ENCODE results near the gene MAPRE3.

DNA sequence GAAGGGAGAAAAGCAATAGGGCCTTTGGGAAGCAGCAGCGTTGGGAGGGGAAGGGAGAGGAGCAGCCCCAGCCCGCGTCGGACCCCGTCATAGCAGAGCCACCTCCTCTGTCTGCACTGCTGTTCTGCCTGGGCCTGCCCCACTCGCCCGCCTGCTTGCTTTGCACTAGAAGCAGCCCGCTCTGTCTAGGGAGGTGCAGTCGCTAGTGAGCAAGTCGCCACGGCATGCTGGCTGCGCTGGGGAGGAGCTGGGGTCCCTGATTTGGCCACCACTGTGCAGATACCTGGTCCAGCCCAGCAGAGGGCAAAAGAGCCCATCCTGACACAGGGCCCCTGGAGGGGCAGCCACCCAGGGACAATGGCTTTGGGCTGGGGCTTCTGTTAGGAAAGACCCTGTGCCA, 54.4 kb downstream of the MAPRE3 start:
- TF ChIP-seq, protein P1, sequence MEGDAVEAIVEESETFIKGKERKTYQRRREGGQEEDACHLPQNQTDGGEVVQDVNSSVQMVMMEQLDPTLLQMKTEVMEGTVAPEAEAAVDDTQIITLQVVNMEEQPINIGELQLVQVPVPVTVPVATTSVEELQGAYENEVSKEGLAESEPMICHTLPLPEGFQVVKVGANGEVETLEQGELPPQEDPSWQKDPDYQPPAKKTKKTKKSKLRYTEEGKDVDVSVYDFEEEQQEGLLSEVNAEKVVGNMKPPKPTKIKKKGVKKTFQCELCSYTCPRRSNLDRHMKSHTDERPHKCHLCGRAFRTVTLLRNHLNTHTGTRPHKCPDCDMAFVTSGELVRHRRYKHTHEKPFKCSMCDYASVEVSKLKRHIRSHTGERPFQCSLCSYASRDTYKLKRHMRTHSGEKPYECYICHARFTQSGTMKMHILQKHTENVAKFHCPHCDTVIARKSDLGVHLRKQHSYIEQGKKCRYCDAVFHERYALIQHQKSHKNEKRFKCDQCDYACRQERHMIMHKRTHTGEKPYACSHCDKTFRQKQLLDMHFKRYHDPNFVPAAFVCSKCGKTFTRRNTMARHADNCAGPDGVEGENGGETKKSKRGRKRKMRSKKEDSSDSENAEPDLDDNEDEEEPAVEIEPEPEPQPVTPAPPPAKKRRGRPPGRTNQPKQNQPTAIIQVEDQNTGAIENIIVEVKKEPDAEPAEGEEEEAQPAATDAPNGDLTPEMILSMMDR (IDR thresholded peaks at IDR 0.05 in 8 of 11, conservative IDR thresholded peaks at IDR 0.05 in 3 of 11): no peak
- no peak for TF ChIP-seq POLR2A (IDR thresholded peaks at IDR 0.05)
- no peak for TF ChIP-seq POLR2AphosphoS5 (IDR thresholded peaks at IDR 0.05)
